Right kidney (tissue), 9 donors: ENCODE results near the gene SLC35E4.
"Not testable (repeated sequence)": the region's sequence is repeated elsewhere in the genome, so short reads cannot be mapped to it uniquely, and the experiment has no call there.

Source experiments
- DNase-seq: peaks from one replicate; pipeline ENCODE4 v3.0.0-alpha.2; 2016
- long read RNA-seq, 8 donors: transcript quantifications; one replicate each; lab custom pipeline, GENCODE V29; 2026

Gene SLC35E4, protein sequence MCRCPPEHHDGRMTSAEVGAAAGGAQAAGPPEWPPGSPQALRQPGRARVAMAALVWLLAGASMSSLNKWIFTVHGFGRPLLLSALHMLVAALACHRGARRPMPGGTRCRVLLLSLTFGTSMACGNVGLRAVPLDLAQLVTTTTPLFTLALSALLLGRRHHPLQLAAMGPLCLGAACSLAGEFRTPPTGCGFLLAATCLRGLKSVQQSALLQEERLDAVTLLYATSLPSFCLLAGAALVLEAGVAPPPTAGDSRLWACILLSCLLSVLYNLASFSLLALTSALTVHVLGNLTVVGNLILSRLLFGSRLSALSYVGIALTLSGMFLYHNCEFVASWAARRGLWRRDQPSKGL
- long read RNA-seq, donor 1, partial matches to known transcripts: 0 of 2 reads
- long read RNA-seq, donor 1, other reads (novel, unspliced or antisense): 0 of 2 reads
- long read RNA-seq, donor 2: 0 reads
- long read RNA-seq, donor 3: 0 reads
- long read RNA-seq, donor 4, partial matches to known transcripts: 0 of 2 reads
- long read RNA-seq, donor 4, other reads (novel, unspliced or antisense): 0 of 2 reads
- long read RNA-seq, donor 5, partial matches to known transcripts: 0 of 1 reads
- long read RNA-seq, donor 5, other reads (novel, unspliced or antisense): 0 of 1 reads
- long read RNA-seq, donor 6, partial matches to known transcripts: 0 of 4 reads
- long read RNA-seq, donor 6, other reads (novel, unspliced or antisense): 0 of 4 reads
- long read RNA-seq, donor 7: 0 reads
- long read RNA-seq, donor 8, partial matches to known transcripts: 5 of 5 reads
- long read RNA-seq, donor 8, other reads (novel, unspliced or antisense): 0 of 5 reads

DNA sequence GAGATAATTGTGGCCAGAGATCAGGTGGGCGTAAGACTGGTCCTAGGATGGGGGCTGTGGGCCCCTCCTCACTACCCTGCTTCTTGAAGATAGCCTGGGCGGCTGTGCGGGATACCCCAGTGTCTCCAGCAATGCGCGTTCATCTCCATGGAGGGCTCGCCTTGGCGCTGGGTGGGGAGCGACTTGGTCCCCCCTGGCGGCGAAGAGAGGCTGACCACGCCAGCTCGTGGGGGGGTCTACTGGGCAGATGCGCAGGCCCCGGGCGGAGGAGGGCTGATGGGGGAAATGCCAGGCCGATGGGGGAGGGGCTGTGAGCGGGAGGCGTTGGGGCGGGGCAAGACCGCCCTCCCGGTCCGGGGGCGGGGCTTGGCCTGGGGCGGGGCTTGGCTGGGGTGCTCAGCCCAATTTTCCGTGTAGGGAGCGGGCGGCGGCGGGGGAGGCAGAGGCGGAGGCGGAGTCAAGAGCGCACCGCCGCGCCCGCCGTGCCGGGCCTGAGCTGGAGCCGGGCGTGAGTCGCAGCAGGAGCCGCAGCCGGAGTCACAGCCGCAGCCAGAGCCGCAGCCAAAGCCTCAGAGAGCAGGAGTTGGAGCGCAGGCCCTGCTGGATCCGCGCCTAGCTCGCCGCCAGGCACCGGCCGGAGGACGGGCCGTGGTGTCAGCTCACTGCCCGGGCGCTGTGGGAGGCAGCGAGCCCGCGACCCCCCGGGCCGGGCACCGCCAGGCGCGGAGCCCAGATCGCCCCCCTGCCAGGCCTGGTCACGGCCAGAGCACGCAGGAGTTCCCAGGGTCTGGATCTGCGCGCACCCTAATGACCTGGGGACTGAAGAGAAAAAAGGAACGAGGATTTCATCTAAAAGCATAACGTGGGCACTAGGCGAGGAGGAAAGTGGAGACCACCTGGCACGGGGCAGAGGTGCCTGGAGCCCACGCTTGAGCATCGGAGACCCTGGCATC, at the start of gene SLC35E4:
Gene SLC35E4 (plus strand): TSS at position 509 of the 953 bp plus-strand sequence. CDS start 670 bp downstream, outside the sequence.
- DNase-seq: peak; percentile 84

DNA sequence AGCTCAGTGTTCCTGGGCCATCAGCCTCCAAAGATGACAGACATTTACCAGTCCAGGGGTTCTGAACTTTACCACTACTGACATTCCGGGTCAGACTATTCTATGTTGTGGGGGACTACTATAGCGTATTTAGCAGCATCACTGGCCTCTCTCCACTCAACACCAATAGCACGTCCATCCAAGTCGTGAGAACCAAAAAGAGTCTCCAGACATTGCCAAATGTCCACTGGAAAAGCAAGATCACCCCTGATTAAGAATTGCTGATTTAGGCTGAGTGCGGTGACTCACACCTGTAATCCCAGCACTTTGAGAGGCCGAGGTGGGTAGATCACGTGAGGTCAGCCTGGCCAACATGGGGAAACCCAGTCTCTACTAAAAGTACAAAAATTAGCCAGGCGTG, 49.2 kb upstream of the SLC35E4 start:
- no peak for DNase-seq

DNA sequence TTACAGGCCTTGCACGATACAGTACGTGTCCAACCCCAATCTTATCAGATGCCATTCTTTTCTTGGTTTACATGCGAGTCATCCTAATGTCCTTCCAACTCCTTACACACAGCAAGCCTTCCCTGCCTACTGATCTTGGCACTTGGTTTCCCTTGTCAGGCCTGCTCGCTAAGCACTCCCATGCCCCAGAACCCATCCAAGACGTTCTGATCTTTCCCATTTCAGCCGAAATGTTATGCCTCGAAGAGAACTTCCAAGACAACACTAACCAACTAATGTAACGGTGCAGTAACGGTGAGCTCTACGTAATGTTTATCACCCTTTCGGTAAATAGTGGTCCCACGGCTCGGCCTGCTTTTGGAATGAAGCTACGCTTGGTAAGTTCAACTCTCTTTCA, 44.4 kb upstream of the SLC35E4 start:
- no peak for DNase-seq

DNA sequence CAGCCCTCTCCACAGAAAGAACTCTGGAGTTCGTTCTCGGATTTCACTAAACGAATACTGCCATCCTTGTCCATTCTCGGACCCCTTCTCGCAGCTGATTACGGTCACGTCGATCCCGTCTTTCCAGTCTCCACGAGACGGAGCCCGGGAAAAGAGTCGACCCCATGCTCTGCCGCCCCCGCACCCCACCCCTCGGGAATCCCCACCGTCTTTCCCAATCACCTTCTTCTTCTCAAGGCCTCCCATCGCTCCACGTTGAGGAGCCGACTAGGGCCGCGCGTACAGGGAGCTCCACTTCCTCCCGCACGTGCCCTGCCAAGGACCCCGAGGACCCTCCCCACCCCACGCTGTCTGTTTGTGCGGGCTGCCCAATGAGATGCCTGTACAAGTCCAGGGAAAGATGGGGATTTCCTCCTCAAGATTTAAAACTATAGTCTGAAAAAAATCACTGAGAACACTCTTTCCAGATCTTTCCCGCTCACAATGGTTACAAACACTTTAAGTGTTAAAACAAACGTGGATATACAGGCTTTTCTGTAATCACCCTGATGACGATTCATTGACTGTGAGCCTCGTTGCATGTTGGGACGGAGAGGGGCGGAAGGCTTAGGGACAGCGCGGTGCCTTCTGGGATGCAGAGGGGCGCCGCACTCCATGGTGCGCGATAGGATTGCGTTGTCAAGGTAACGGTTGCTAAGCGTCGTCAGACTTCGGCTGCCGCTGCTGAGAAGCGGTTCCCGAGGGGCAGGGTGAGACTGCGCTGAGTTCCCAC, 43.8 kb upstream of the SLC35E4 start, which contains the start of gene PES1:
Gene PES1 (minus strand): TSS at position 323 of the 772 bp plus-strand sequence. CDS start 77 bp downstream, at position 246.
- DNase-seq: peak; percentile 99

DNA sequence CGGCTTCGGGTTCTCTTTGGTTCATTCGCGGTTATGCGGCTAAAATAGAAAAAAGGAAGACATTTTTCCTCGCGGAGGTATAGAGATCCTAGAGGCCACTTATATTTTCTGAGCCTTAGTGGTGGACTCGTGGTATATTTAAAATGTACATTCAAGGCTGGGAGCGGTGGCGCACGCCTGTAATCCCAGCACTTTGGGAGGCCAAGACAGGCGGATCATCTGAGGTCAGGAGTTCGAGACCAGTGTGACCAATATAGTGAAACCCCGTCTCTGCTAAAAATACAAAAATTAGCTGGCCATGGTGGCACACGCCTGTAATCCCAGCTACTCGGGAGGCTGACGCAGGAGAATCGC, 43.2 kb upstream of the SLC35E4 start:
- not testable (repeated sequence) for DNase-seq

DNA sequence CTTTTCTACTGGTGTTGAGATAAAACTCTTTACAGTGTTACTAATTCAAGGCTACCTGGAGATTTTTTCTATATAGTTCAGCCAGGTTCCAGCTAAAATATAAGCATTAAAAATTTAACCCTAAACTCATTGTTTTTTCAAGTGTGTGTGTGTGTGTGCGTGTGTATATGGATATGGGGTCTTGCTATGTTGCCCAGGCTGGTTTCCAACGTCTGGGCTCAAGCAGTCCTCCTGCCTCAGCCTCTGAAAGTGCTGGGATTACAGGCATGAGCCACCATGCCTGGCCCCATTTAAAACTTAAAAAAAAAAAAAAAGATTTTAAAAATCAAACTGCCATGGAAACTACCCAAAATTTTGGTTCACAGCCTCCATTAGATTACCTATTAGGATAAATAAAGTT, 39.4 kb upstream of the SLC35E4 start:
- no peak for DNase-seq

DNA sequence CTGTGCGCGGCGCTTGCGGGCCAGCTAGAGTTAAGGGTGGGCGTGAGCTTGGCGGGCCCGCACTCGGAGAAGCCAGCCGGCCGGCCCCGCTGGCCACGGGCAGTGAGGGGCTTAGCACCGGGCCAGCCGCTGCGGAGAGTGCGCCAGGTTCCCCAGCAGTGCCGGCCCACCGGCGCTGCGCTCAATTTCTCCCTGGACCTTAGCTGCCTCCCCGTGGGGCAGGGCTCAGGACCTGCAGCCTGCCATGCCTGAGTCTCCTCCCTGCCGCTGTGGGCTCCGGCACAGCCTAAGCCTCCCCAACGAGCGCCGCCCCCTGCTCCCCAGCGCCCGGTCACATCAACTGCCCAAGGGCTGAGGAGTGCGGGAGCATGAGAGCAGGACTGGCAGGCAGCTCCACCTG, 38.7 kb upstream of the SLC35E4 start:
- DNase-seq: no peak

DNA sequence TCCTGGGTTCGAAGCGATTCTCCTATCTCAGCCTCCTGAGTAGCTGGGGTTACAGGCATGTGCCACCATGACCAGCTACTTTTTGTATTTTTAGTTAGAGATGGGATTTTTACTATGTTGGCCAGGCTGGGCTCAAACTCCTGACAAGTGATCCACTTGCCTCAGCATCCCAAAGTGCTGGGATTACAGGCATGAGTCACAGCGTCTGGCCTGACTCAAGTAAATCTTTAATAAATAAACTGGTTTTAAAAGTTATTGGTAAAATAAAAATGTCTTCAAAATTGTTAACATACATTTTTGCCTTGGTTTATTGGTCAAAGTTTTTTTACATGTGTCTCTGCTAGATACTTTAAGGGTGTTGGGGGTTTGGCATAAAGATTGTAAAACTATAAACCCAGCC, 36.6 kb upstream of the SLC35E4 start:
- no peak for DNase-seq

DNA sequence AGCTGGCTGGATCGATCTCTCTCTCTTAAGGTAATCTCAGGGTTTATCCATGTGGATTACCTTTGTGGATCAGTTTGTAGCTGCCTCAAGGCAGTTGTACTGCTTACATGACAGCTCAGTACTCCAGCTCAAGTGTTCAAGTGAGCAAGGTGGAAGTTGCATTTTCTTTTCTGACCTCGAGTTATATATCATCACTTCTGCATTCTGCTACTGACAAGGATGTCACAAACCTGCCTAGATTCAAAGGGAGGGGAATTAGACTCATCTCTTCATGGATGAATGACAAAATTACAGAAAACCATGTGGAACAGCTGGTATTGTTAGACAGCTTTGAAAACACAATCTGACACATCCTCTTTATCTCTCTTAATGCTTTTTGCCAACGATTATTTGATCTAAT, 34.7 kb upstream of the SLC35E4 start:
- no peak for DNase-seq

DNA sequence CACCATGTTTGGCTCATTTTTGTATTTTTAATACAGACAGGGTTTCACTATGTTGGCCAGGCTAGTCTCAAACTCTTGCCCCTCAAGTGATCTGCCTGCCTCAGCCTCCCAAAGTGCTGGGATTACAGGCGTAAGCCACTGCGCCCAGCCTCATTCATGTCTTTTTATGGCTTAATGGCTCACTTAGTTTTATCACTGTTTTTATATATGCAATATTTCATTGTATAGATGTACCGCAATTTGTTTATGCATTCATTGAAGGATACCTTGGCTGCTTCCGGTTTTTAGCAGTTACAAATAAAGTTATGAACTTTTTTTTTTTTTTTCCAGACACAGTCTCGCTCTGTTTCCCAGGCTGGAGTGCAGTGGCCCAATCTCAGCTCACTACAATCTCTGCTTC, 34.1 kb upstream of the SLC35E4 start:
- no peak for DNase-seq

DNA sequence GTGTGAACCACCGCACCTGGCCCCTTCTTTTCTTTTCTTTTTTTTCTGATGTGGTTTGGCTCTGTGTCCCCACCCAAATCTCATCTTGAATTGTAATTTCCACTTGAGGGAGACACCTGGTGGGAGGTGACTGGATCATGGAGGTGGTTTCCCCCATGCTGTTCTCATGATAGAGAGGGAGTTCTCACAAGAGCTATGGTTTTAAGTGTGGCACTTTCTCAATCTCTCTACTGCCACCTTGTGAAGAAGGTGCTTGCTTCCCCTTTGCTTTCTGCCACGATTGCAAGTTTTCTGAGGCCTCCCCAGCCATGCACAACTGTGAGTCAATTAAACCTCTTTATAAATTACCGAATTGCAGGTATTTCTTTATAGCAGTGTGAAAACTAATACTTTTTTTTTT, 33.5 kb upstream of the SLC35E4 start:
- DNase-seq: no peak

DNA sequence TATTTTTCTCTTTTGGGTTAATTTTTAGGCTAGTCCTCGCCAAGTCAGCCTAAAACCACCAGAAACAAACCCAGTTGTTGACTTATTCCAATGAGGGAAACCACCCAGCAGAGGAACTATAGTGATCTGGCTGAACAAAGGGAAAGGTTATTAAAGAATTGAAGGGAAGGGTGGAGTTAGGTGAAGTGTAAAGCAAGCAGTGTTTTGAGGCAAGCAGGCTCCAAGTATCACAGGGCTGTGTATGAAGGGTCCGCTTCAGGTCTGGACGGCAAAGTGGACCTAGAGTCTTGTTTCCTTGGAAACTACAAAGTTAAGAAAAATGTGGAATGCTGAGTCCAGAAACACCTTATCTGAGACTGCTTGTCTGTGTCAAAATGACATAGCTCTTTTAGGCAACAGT, 31.8 kb upstream of the SLC35E4 start:
- DNase-seq: no peak

DNA sequence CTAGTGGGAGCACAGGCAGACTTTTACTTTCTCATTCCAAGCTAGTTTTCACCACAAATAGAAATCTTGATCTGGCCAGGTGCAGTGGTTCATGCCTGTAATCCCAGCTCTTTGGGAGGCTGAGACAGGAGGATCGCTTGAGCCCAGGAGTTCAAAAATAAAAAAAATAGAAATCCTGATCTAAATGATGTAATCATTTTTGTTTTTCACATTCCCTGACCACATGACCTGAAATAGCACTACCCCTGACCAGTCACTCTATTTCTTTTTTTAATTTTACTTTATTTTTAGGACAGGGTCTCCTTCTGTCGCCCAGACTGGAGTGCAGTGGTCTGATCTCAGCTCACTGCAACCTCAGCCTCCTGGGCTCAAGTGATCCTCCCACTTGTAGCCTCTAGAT, 30.9 kb upstream of the SLC35E4 start:
- no peak for DNase-seq

DNA sequence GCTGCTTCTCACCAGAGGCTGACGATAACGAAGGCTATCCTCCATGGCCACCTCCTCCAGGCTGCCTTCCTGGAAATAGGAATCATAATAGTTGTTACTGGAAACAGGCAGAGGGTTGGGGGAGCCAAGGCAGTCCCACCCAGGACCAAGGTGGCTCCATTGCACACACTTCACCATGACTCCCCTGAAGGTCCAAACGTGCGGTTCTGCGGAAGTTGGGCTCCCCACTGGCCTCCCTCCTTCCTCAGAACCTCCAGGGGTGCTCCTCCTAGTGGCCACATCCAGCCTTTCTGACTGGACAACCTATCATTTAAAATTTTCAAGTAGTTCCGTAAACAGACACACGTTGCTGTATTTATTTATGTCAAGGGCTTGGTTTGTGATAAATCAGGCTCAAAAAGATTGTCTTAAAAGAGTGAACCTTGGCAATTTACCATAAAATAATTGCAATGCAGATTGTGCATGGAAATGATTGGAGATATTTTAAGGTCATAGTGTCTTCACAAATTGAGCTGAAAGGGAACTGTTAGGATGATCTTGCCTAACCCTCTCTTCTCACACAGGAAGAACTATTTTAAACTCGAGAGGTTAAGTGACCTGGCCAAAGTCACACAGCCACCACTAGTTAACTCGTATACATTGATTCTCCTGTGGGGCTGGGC, 30.0 kb upstream of the SLC35E4 start:
- no peak for DNase-seq

DNA sequence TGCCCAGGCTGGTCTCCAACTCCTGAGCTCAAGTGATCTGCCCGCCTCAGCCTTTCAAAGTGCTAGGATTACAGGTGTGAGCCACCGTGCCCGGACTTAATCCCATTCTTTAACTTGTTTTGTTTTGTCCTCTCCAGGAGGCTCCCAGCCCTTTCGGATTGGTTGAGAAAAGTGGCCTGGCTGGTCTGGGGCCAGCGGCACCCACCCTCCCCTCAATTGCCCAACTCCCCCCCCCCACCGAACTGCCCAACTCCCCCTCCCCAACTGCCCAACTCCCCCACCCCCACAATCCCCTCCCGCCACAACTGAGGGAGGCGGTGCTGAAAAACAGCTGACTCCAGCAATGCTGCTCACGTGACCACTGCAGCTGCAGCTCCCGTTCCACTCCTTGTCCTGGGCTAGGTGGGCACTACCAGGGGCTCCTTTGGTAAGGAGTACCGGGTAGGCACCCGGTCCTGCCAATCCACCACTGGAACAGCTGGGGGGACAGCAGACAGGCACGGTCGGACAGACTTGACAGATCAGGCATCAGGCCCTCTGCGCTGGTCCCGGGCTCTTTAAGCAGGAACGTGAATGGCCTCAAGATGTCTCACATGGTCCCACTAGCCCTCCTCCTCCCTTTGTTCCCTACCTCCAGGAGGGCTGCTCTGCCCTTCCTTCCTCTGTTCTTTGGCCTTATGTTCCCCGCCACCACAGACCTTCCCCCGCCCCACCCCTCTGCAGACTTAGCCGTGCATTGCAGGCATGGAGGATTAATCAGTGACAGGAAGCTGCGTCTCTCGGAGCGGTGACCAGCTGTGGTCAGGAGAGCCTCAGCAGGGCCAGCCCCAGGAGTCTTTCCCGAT, 28.9 kb upstream of the SLC35E4 start, which contains the start of gene TCN2:
Gene TCN2 (plus strand): TSS at position 720 of the 845 bp plus-strand sequence. CDS start 158 bp downstream, outside the sequence.
- DNase-seq: peak; percentile 85

DNA sequence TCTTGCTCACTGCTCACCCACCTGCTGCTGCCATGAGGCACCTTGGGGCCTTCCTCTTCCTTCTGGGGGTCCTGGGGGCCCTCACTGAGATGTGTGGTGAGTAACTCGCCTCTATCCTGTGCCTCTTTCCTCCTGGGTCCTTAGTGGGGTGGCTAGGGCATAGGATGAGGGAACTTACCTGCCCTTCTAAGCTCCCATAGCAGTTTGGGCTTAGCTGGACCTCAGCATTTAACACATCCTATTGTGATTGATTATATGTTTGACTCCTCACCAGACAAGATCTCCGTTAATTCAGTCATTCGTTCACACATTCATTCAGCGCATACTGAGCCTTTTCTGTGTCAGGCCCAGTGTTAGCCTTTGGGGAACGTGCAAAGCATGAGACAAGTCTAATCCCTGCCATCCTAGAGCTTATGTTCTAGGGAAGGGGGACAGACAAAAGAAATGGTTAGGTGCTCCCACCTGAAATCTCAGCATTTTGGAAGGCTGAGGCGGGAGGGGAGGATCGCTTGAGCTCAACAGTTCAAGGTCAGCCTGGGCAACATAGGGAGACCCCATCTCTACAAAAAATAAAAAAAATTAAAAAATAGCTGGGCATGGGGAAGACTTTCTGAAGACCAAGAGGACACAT, 28.2 kb upstream of the SLC35E4 start:
- DNase-seq: peak; percentile 68

DNA sequence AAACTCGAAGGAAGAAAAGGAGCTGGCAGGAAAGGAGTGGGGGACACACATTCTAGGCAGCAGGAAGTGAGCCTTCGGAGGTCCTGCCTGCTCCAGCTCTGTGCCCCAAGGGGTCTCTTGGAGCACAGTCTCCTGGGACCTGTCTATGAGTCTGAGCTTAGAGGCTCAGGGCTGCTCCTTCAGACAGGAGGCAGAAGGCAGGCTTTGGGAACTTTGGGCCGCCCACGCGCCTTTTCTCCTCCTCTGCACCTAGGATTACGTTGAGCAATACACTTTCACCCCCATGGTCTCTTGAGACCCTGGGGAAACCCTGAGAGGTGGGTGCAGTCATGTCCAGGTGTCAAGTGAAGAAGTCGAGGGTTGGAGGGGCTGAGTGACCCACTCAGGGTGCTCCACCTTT, 27.6 kb upstream of the SLC35E4 start:
- no peak for DNase-seq

DNA sequence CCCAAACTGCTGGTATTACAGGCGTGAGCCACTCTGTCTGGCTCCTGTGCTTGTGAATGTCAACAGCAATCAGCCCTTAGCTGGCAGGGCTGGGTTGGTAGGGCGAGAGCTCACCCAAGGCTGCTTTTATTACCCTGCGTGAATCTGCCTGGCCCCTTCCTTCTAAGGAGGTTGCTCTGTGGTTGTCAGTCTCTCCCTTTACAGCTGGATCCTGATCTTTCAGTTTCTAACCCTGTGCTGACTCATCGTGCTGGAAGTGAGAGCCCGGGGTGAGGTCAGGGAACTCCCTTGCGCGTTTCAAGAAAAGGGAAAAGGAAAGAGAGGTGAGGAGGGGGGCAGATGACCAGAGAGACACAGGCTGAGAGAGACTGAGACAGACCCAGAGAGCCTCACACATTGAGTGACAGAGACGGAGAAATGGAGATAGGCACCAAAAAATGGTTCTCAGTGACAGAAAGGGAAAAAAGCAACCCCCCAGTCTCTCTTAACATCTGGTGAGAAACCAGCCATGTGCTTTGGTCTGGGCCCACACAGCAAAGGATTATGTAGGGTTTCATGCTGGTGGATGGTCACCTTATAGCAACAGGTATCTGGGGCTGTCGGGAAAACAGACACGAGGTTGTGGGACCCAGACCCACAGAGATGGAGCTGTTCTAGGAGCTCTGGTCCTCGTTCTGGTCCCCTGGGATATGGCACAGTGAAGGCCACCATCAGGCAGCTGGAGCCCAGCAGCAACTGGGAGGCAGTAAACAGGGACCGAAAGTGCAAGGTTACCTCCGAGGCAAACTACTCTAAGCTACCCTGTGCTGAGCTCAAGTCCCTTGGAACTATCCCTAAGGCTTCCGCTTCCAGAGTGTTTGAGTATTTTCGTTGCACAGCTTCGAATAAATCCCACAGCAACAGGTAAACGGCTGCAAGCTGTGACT, 26.1 kb upstream of the SLC35E4 start:
- DNase-seq: no peak
